ENCODE results near the gene FA2H.

GRCh38 chr16:74680681-74681080 is 93.9 kb downstream of the FA2H start:
- TF ChIP-seq EZH2 (IDR thresholded peaks at IDR 0.05; ENCODE audit: borderline replicate concordance, low read depth, low read length, severe bottlenecking), result no peak
- TF ChIP-seq CTCF (IDR thresholded peaks at IDR 0.05; ENCODE audit: borderline replicate concordance, extremely low read depth, low read length, poor library complexity, severe bottlenecking), result no peak
